Left lung (tissue), 10 donors: Measurements from ENCODE around the gene PRKN. TPM values are rescaled to one million over a fixed set of nuclear protein-coding genes. Genes with fewer than 3 reads are reported as not detected.
A peak's percentile ranks its signal among the peaks of the same experiment; 100 is the strongest.

ENCODE experiments used
- ATAC-seq: fragments of 200-7000 bp; cut with Tn5 transposase; one replicate; pipeline ENCODE4 v1.9.1; 2020; ENCODE audit warnings: moderate library complexity
- DNase-seq, 4 donors: peaks; one replicate each; pipeline ENCODE4 v3.0.0-alpha.2; 2013 to 2020
- H3K27ac ChIP-seq, 2 donors: fragments of 200-600 bp; sonication (generic) in 1 of 2; one replicate each; pipeline versions ENCODE4 v1.5.0 to v1.8.0; 2020 to 2021
- H3K27me3 ChIP-seq, 2 donors: fragments of 200-600 bp; sonication (generic) in 1 of 2; one replicate each; pipeline versions ENCODE4 v1.5.0 to v1.8.0; 2020 to 2021
- H3K36me3 ChIP-seq, 2 donors: fragments of 200-600 bp; sonication (generic) in 1 of 2; one replicate each; pipeline versions ENCODE4 v1.5.0 to v1.8.0; 2020 to 2021
- H3K4me1 ChIP-seq, 2 donors: fragments of 200-600 bp; one replicate each; pipeline ENCODE4 v1.8.0; 2021
- H3K4me3 ChIP-seq, 2 donors: fragments of 200-600 bp; sonication (generic) in 1 of 2; one replicate each; pipeline versions ENCODE4 v1.5.0 to v1.8.0; 2020 to 2021; ENCODE audit warnings: mild to moderate bottlenecking in 1 of 2
- H3K9me3 ChIP-seq, 2 donors: fragments of 200-600 bp; sonication (generic) in 1 of 2; one replicate each; pipeline versions ENCODE4 v1.5.0 to v1.8.0; 2020 to 2021
- CTCF ChIP-seq, 2 donors: fragments of 200-600 bp; sonication (generic) in 1 of 2; IDR thresholded peaks; one replicate each; pipeline versions ENCODE4 v1.5.0 to v1.8.0; 2021; ENCODE audit warnings: antibody characterized with exemption in 2 of 2
- intact Hi-C, 2 donors: fragments of 100-400 bp; cut with DNase I; formaldehyde crosslinking; loops; one replicate each; pipeline versions ENCODE4 v1.11.2 to v1.14.2; 2022
- polyA plus RNA-seq, 6 donors: library from polyadenylated mRNA; unstranded; fragments of 120-200 nt; gene quantifications; one replicate each; pipeline ENCODE4 v1.2.1, GENCODE V29; 2013; ENCODE audit not compliant: insufficient read length in 6 of 6
- total RNA-seq, 2 donors: library from RNA; stranded (reverse); fragmentation: NEBNext Ultra II Directional; extraction: Animal tissue kit (Norgen Biotek cat#: 25700); gene quantifications; one replicate each; pipeline ENCODE4 v1.2.1, GENCODE V29; 2021
- donor health status: DM: no; HTN: yes; CAD: no.
- donor health status: DM: no; HTN: no; CAD: no.

The PRKN gene
- total and polyA plus RNA-seq, 8 donors = 1.9 to 4.3 (median 2.5) TPM

GRCh38 chr6:161372422-161372793 is 1355.2 kb downstream of the PRKN start:
- Histone ChIP-seq H3K27ac (no peak overlapping the region), H3K4me1 (peaks cover 5 to 13% of the 10 kb centered on the region in 2 donors), H3K36me3 (no peaks in the 10 kb centered on the region), H3K9me3 (no peaks in the 10 kb centered on the region), H3K27me3 (no peaks in the 10 kb centered on the region), H3K4me3 (no peak overlapping the region)
- no peak for TF ChIP-seq CTCF (IDR thresholded peaks at IDR 0.05)
- ATAC-seq (no peak), DNase-seq (no peak)
- intact Hi-C loops = loop anchor here in 1 of 2 donors (2.0 to 10.0 kb wide), 2 partner anchors 442 to 638 kb away; no protein-coding TSS in a partner anchor

DNA sequence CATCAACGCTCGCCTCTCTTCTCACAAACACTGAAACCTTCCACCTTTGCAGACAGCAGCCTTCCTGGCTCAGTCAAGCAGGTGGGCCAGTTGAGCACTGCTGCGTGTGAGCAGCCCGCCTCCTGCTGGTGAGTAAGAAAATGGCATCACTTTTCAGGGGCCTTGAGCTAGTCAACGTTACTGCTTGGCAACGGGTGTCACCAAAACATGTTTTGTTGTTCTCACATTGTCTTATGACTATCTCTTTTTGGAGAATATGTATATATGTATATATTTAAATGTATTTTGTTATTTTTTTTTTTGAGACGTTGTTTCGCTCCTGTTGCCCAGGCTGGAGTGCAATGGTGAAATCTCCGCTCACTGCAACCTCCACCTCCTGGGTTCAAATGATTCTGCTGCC is 1356.7 kb downstream of the PRKN start:
- Histone ChIP-seq H3K4me1 (peaks cover 3 to 12% of the 10 kb centered on the region in 2 donors), H3K4me3 (no peak overlapping the region), H3K36me3 (no peaks in the 10 kb centered on the region), H3K9me3 (no peaks in the 10 kb centered on the region), H3K27me3 (no peaks in the 10 kb centered on the region), H3K27ac (no peak overlapping the region)
- peak; percentile 74 for ATAC-seq
- intact Hi-C loops = loop anchor here in 1 of 2 donors (10.0 kb wide), 1 partner anchor 636 kb away; no protein-coding TSS in a partner anchor
- TF ChIP-seq CTCF (IDR thresholded peaks at IDR 0.05) = peak; percentile 82 to 86
- peak in 2 of 4 donors; percentile 31 to 74 for DNase-seq

GRCh38 chr6:161369339-161369738 is 1358.2 kb downstream of the PRKN start:
- peak; percentile 15 for ATAC-seq
- intact Hi-C loops = no loop called here
- Histone ChIP-seq H3K9me3 (no peaks in the 10 kb centered on the region), H3K36me3 (no peaks in the 10 kb centered on the region), H3K4me1 (peaks cover 0 to 2% of the 10 kb centered on the region in 2 donors), H3K4me3 (no peak overlapping the region), H3K27ac (no peak overlapping the region), H3K27me3 (no peaks in the 10 kb centered on the region)
- TF ChIP-seq CTCF (IDR thresholded peaks at IDR 0.05) = no peak
- DNase-seq = peak in 1 of 4 donors; percentile 67

DNA sequence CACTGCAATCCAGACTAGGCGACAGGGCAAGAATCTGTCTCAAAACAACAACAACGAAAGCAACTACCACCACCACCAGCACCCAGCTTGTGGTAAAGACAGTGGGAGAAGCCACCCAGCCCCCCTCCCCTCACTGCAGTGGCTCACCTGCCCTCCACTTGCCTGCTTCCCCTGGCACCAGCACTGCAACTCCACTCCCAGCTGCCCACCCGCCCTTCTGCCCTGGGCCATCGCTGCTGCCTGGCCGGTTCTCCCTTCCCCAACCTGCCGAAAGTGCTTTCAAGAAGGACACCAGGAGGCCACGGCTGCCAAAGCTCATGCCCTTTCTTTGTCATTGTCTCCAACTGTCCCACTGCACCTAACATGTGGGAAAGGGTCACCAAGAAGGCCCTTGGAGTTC is 1359.1 kb downstream of the PRKN start:
- H3K4me1 ChIP-seq = peaks cover 0 to 2% of the 10 kb centered on the region in 2 donors
- TF ChIP-seq CTCF (IDR thresholded peaks at IDR 0.05) = no peak
- H3K27me3 ChIP-seq = no peaks in the 10 kb centered on the region
- no peaks in the 10 kb centered on the region for H3K36me3 ChIP-seq
- ATAC-seq (no peak), DNase-seq (no peak)
- H3K9me3 ChIP-seq = peaks cover 0 to 3% of the 10 kb centered on the region in 2 donors
- H3K4me3 ChIP-seq = no peak overlapping the region
- intact Hi-C loops = no loop called here
- no peak overlapping the region for H3K27ac ChIP-seq

DNA sequence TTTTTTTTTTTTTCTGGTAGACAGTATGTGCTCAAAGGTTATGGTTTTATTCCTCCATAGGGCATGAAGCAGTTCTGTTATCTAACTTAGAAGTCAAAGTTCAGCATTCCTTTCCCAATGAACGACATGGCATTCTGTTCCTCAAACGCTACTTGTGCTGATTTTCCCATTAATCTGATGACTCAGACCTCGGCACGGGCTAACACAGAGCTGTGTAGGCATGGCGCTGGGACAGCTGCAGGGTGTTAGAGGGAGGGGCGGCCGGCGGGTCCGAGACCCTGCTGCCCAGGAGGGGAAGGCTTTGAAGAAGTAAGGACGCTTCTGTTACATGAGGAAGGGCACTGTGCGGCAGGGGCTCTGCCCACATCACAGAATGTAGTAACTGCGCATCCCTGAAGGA is 1360.1 kb downstream of the PRKN start:
- Histone ChIP-seq H3K4me1 (peaks cover 0 to 2% of the 10 kb centered on the region in 2 donors), H3K27me3 (no peaks in the 10 kb centered on the region), H3K9me3 (peaks cover 0 to 14% of the 10 kb centered on the region in 2 donors), H3K36me3 (no peaks in the 10 kb centered on the region), H3K27ac (no peak overlapping the region), H3K4me3 (no peak overlapping the region)
- no peak for TF ChIP-seq CTCF (IDR thresholded peaks at IDR 0.05)
- intact Hi-C loops = no loop called here
- no peak for ATAC-seq
- DNase-seq = no peak
